CD4-positive, alpha-beta T cell treated with Interleukin-17A for 1 hour (primary cell): ENCODE measurements around the gene CORO2B.
"Not testable (repeated sequence)": the region's sequence is repeated elsewhere in the genome, so short reads cannot be mapped to it uniquely, and the experiment has no call there.

Experiments
- DNase-seq: peaks from one replicate; pipeline ENCODE4 v3.0.0-alpha.2; 2020

Gene CORO2B

GRCh38 chr15:68593341-68593740, 14.5 kb downstream of the CORO2B start:
- DNase-seq: no peak

GRCh38 chr15:68593828-68594532, 15.2 kb downstream of the CORO2B start:
- DNase-seq: no peak

GRCh38 chr15:68594533-68595259, 15.9 kb downstream of the CORO2B start:
- DNase-seq: no peak

GRCh38 chr15:68595260-68595564, 16.4 kb downstream of the CORO2B start:
- DNase-seq: no peak

- no peak for DNase-seq
Measured at GRCh38 chr15:68595761-68596160, 17.0 kb downstream of the CORO2B start.

GRCh38 chr15:68596691-68597090, 17.9 kb downstream of the CORO2B start:
- DNase-seq: no peak

- no peak for DNase-seq
Measured at GRCh38 chr15:68597581-68597980, 18.8 kb downstream of the CORO2B start.

GRCh38 chr15:68598171-68599152, 19.7 kb downstream of the CORO2B start:
- DNase-seq: no peak

GRCh38 chr15:68599153-68599545, 20.4 kb downstream of the CORO2B start:
- DNase-seq: no peak

GRCh38 chr15:68599560-68600071, 20.8 kb downstream of the CORO2B start:
- DNase-seq: no peak

GRCh38 chr15:68601206-68602197, 22.7 kb downstream of the CORO2B start:
- DNase-seq: no peak

- no peak for DNase-seq
Measured at GRCh38 chr15:68602459-68603215, 23.8 kb downstream of the CORO2B start.

- no peak for DNase-seq
Measured at GRCh38 chr15:68603216-68603595, 24.4 kb downstream of the CORO2B start.

GRCh38 chr15:68603951-68604350, 25.2 kb downstream of the CORO2B start:
- no peak for DNase-seq

GRCh38 chr15:68604840-68605478, 26.2 kb downstream of the CORO2B start:
- DNase-seq: not testable (repeated sequence)

GRCh38 chr15:68606375-68606774, 27.6 kb downstream of the CORO2B start:
- DNase-seq: no peak

GRCh38 chr15:68608206-68608843, 29.5 kb downstream of the CORO2B start:
- DNase-seq: no peak

GRCh38 chr15:68608844-68609232, 30.0 kb downstream of the CORO2B start:
- DNase-seq: no peak

- no peak for DNase-seq
Measured at GRCh38 chr15:68609629-68610028, 30.8 kb downstream of the CORO2B start.

- no peak for DNase-seq
Measured at GRCh38 chr15:68610825-68611224, 32.0 kb downstream of the CORO2B start.
